DND-41 (cell line): ENCODE results near the gene CFAP73.
A peak's percentile ranks its signal among the peaks of the same experiment; 100 is the strongest.

Source experiments
- ATAC-seq: fragments of 200-7000 bp; cut with Tn5 transposase; 3 replicates; pipeline ENCODE4 v1.9.1; 2021; ENCODE audit warnings: low read depth; ENCODE audit not compliant: insufficient read depth
- DNase-seq: peaks from one replicate; pipeline ENCODE4 v3.0.0-alpha.2; 2020
- H2AFZ ChIP-seq: 2 replicates; pipeline ENCODE4 v1.6.0; 2012; ENCODE audit warnings: low read depth, low read length
- H3K27ac ChIP-seq: 2 replicates; pipeline ENCODE4 v1.5.1; 2012; ENCODE audit warnings: low read length, inconsistent platforms
- H3K27me3 ChIP-seq: fragments of 200-600 bp; sonication (generic); 2 replicates; pipeline ENCODE4 v1.6.0; 2012; ENCODE audit warnings: low read length, mild to moderate bottlenecking, inconsistent platforms; ENCODE audit not compliant: insufficient read depth, poor library complexity
- H3K36me3 ChIP-seq: 2 replicates; pipeline ENCODE4 v1.5.1; 2012; ENCODE audit warnings: low read length, inconsistent platforms; ENCODE audit not compliant: insufficient read depth
- H3K4me1 ChIP-seq: 2 replicates; pipeline ENCODE4 v1.5.1; 2012; ENCODE audit warnings: mild to moderate bottlenecking, low read length; ENCODE audit not compliant: insufficient read depth
- H3K4me2 ChIP-seq: 2 replicates; pipeline ENCODE4 v1.6.0; 2012; ENCODE audit warnings: mild to moderate bottlenecking, moderate library complexity, low read length, inconsistent platforms; ENCODE audit not compliant: insufficient read depth
- H3K4me3 ChIP-seq, 2 experiments: fragments of 200-600 bp in 1 of 2; shearing (Covaris generic) in 1 of 2; 2 replicates each; pipeline ENCODE4 v1.5.1; 2012 to 2016; ENCODE audit warnings: inconsistent platforms in 2 of 2, low read length in 2 of 2, mild to moderate bottlenecking in 2 of 2, low read depth in 1 of 2, moderate library complexity in 1 of 2
- H3K79me2 ChIP-seq: 2 replicates; pipeline ENCODE4 v1.6.0; 2012; ENCODE audit warnings: low read length, inconsistent platforms; ENCODE audit not compliant: insufficient read depth
- H3K9ac ChIP-seq: 2 replicates; pipeline ENCODE4 v1.6.0; 2012; ENCODE audit warnings: low read depth, mild to moderate bottlenecking, inconsistent platforms, low read length, moderate library complexity
- H3K9me3 ChIP-seq: 2 replicates; pipeline ENCODE4 v1.5.1; 2012; ENCODE audit warnings: low read length, moderate library complexity, mild to moderate bottlenecking, inconsistent platforms; ENCODE audit not compliant: insufficient read depth, severe bottlenecking
- H4K20me1 ChIP-seq: 2 replicates; pipeline ENCODE4 v1.6.0; 2012; ENCODE audit warnings: low read length; ENCODE audit not compliant: insufficient read depth
- EZH2 ChIP-seq: IDR thresholded peaks from 3 replicates; pipeline ENCODE4 v1.6.1; 2012; ENCODE audit warnings: borderline replicate concordance, low read depth, mild to moderate bottlenecking, moderate library complexity, low read length, inconsistent platforms; ENCODE audit not compliant: severe bottlenecking
- TF ChIP-seq, protein P1 (sequence below): IDR thresholded peaks from 2 replicates; pipeline ENCODE4 v1.5.1; 2012; ENCODE audit warnings: borderline replicate concordance, low read length, moderate library complexity, mild to moderate bottlenecking; ENCODE audit not compliant: poor library complexity, severe bottlenecking; ENCODE audit errors: extremely low read depth

Gene CFAP73

DNA sequence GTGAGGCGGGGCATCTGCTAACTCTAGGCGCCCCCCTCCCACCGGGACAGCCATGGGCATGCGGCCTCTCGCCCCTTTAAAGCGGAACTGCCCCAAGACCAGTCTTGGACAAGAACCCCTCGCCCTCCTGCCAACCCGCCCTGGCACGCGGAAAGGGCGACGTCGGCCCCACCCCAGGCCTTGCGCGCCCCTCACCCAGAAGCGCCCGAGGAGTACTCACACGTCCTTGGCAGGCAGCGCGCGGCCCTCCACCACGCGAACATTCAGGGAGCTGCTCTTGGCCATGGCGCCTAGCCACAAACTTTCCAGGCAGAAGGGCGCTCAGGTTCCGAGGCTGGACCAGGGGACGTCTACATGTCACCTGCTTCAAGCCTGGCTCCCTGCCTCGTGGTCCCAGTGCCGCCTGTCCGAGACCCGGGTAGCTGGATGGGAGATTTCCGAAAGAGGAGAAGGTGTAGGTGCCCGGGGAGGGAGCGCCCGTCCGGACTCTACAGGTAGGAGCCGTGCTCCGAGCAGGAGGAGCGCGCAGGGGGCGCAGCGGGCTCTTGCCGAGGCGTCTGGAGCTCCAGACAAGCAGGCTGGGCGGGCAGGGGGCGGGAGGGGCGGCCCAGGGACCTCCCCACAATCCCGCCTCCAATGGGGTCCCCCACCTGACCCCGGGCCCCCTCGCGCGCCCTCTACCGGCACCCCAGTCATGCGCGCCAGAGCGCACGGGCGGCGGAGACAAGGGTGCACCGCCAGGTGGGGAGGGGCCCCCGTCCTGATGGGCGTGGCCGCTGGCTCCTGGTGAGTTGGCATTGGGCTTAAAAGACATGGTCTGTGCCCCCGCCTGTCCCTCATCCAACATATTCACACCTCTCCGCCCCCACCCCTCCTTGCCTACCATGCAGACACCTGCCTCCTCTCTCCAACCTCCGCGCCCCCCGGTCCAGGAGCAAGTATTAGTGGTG, 14.1 kb upstream of the CFAP73 start, which contains the start of gene RASAL1:
RASAL1 (minus strand) TSS at position 584 of the 950 bp plus-strand sequence; CDS start at position 285, 299 bp downstream.
- no peak within 1 kb of the TSS for H3K27ac ChIP-seq
- H3K4me2 ChIP-seq: no peak within 1 kb of the TSS
- no peaks in the 10 kb centered on the region for H3K9me3 ChIP-seq
- no peak for ATAC-seq
- no peak within 1 kb of the TSS for H2AFZ ChIP-seq
- H3K27me3 ChIP-seq: no peaks in the 10 kb centered on the region
- no peak for TF ChIP-seq EZH2
- TF ChIP-seq, protein P1, sequence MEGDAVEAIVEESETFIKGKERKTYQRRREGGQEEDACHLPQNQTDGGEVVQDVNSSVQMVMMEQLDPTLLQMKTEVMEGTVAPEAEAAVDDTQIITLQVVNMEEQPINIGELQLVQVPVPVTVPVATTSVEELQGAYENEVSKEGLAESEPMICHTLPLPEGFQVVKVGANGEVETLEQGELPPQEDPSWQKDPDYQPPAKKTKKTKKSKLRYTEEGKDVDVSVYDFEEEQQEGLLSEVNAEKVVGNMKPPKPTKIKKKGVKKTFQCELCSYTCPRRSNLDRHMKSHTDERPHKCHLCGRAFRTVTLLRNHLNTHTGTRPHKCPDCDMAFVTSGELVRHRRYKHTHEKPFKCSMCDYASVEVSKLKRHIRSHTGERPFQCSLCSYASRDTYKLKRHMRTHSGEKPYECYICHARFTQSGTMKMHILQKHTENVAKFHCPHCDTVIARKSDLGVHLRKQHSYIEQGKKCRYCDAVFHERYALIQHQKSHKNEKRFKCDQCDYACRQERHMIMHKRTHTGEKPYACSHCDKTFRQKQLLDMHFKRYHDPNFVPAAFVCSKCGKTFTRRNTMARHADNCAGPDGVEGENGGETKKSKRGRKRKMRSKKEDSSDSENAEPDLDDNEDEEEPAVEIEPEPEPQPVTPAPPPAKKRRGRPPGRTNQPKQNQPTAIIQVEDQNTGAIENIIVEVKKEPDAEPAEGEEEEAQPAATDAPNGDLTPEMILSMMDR: no peak
- no peaks in the 10 kb centered on the region for H4K20me1 ChIP-seq
- no peaks in the 10 kb centered on the region for H3K36me3 ChIP-seq
- no peaks in the 10 kb centered on the region for H3K79me2 ChIP-seq
- H3K4me3 ChIP-seq: no peak within 1 kb of the TSS
- no peak within 1 kb of the TSS for H3K9ac ChIP-seq
- no peaks in the 10 kb centered on the region for H3K4me1 ChIP-seq
- no peak for DNase-seq

DNA sequence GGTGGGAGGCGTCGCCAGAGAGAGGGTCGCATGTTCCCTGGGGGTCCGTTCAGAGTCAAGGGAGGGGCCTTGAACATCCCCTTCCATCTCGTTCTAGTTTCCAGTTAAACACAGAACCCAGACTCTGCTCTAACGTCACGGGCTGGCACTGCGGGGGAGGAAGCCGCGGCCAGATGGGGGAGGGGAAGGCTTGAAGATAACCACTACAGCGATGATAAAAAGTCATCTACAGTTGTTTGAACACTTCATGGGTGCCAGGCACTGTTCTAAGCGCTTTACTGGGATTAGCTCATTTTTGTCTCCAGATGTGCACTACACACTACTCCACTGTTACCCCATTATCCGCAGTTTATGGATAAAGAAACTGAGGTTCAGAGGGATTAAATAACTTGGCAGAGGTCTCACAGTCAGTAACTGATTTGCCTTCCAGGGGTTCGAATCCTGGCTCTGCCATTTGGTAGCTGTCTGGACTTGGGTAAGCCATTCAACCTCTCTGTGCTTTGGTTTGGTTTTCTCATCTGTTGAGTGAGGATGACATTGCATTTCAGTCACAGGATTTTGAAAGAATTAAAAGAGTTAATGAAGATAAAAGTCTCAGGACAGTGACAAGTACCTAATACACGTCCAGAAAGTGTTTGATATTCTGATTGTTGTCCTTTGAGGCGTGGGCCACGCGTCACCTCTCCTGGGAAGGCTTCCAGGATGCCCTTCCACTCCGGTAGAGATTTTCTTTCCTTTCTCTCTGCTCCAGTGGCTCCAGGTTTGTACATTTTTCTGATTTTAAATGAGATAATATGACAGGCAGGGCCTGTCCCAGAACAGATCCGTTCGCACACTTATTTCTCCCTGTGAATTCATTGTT, 13.2 kb upstream of the CFAP73 start:
- ATAC-seq (peak; percentile 65), DNase-seq (peak; percentile 53)
- Histone ChIP-seq H3K4me1 (no peaks in the 10 kb centered on the region), H3K36me3 (no peaks in the 10 kb centered on the region), H3K9me3 (no peaks in the 10 kb centered on the region), H3K9ac (no peak overlapping the region), H3K4me2 (no peak overlapping the region), H2AFZ (no peak overlapping the region), H3K27ac (no peak overlapping the region), H3K4me3 (no peak overlapping the region), H3K79me2 (no peaks in the 10 kb centered on the region), H4K20me1 (no peaks in the 10 kb centered on the region), H3K27me3 (no peaks in the 10 kb centered on the region)
- TF ChIP-seq, protein P1: no peak
- TF ChIP-seq EZH2: no peak

DNA sequence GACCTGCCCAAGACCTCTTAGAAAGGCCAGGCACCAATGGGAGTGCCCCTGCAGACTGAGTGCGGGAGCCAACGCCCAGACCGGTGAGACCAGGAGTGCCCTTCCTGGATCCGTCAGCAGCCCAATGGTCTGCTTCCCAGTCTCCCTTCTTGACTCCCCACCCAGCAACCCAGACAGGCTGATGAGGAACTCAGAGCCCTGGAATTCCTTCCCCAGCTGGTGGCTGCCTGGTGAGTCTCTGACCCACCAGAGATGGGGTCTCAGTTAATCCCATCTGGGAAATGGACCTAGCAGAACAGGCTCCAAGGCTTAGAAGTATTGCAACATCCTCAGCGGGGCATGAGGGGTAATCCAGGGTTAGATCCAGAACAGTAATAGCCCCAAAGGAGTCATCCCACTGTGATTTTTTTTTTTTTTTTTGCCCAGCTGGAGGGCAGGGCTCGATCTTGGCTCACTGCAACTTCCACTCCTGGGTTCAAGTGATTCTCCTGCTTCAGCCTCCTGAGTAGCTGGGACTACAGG, 12.5 kb upstream of the CFAP73 start:
- no peaks in the 10 kb centered on the region for H4K20me1 ChIP-seq
- no peak for ATAC-seq
- H3K27ac ChIP-seq: no peak overlapping the region
- H3K4me3 ChIP-seq: no peak overlapping the region
- no peak for DNase-seq
- H3K4me1 ChIP-seq: no peaks in the 10 kb centered on the region
- H3K4me2 ChIP-seq: no peak overlapping the region
- no peak for TF ChIP-seq EZH2
- TF ChIP-seq, protein P1: no peak
- H3K36me3 ChIP-seq: no peaks in the 10 kb centered on the region
- no peaks in the 10 kb centered on the region for H3K27me3 ChIP-seq
- H3K79me2 ChIP-seq: no peaks in the 10 kb centered on the region
- H2AFZ ChIP-seq: no peak overlapping the region
- no peaks in the 10 kb centered on the region for H3K9me3 ChIP-seq
- no peak overlapping the region for H3K9ac ChIP-seq
